ENCODE measurements around the gene USP14. TPM values are rescaled to one million over a fixed set of nuclear protein-coding genes. Genes with fewer than 3 reads are reported as not detected.

The USP14 gene
- polyA plus RNA-seq, 12 donors = 43.3 to 70.9 (median 68.2) TPM; not detected in 1

DNA sequence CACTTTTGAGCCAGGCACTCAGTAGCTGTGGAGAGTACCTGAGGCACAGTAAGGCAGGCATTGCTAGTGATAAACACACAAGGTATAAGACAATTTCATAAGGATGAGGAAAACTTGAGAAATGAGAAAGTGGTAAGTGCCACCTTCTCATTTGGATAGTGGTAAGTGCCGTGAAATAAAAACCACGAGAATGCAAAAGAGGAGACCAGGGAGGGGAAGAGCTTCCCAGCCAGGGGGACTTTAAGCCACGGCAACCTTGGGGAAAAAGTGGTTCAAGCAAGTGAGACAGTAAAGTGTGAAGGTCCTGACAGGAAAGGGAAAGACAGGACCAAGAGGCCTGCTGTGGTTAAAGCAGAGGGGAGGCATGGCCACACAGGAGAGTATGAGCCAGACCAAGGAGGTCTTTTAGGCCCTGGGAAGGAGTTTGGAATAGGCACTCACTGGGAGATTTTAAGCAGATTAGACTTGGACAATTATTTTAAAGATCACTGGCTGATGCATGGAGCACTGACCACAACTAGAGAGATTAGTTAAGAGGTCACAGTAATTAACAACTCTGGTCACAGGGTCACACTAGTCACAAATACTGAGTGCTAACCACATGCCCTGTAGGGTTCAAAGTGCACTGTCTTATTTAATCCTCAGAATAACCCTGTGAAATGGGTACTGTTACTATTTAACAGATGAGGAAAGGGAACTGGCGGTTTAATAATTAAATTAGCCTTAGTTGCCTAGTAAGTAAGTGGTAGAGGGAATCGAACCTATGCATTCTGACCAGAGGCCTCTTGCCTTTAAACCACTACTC is 59.4 kb downstream of the USP14 start:
- DNase-seq = no peak

DNA sequence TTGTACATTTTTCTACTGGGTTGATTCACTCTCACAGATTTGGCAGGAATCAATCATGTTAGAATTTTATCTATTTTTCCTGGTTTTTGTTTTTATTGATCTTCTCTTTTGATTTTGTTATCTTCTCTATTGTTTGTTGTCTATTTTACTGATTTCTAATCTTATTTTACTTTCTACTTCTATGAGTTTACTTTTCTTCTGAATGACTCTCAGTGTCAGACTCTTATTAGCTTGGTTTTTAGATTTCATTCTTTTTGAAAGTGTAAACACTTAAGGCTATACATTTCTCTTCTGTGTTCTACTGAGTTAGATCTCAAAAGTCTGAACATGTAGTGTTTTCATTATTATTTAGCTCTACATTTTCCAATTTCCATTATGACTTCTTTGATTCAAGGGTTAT is 62.4 kb downstream of the USP14 start:
- no peak for DNase-seq

DNA sequence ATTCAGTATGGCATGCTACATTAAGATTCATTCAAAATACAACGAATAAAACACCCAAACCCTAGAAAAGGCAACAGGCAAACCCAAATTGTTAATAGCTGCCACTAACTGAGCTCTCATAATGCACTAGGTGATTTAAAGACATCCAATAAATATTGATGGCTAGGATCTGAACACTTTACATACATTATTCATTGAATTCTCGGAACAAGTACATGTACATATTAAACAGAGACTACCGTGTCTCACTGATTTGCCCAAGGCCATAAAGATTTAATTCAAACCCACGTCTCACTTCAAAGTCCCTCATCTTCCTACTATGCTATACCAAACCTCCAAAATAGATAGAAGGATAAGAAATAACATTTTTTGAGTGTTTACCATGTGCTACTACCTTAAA is 67.4 kb downstream of the USP14 start:
- DNase-seq = no peak

DNA sequence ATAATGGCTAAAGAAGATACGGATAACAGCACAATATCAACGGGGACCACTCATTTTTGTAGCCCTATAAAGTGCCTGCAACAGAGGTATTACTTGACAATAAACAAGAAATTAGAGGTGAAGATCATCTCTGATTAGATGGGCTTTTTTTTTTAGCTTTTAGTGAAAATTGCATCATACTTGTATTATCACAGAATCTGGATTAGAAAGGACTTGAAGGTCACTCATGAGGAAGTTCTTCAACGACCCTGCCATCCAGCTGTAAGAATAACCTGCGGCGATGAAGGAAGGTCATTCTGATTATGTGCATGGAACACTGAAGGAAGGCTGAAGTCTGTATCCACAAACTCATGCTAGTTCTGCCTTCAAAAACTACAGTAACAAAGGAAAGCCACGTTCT is 69.0 kb downstream of the USP14 start:
- no peak for DNase-seq

DNA sequence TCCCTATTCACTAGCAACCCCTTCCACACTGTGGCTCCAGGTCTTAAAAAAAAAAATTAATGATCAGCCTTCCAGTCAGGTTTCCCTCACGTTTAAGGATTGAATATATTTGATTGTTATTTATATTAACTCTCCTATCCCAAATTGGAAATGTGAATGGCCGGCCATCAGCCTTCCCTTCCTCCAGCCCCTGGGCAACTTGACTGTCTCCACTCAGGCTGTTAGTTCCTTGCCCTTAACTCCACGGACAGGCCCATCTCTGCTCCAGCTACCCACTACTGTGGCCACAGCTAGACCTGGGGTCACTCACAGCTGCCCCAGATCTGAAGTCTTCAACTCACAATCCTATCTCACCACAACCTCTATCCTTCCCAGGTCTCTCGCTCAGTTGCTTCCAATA is 69.5 kb downstream of the USP14 start:
- DNase-seq = no peak

DNA sequence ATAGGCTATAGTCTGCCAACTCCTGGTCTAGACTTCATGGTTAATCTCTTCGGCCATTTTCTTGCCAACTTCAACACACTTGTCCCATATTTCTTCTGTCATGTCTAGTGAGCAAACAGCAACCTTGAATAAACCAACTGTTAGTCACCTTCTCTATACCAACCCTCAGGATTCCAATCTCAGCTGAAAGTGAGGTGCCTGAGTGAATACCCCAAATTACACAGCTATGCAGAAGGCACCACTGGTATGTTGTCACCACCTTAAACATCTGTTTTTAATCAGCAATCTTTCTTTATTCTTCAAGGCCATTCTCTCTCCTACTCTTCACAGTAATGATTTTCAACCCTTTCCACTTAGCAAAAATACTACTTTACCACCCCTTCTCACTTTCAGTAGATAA is 70.2 kb downstream of the USP14 start:
- no peak for DNase-seq

DNA sequence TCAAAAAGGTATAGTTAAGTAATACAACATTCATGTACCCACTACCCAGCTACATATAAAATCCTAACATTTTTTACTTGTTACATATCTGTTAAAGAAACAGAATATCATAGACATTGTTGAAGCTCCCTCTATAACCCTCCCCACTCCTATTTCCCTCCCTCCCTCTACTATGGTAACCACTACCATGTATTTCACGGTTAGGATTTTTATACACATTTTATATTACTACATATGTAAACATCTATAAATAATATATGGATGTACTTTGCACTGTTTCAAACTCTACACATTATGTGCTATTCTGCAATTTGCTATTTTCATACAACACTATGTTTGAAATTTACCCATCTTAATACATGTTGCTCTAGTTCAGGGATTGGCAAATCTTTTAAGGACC is 73.2 kb downstream of the USP14 start:
- DNase-seq = no peak

DNA sequence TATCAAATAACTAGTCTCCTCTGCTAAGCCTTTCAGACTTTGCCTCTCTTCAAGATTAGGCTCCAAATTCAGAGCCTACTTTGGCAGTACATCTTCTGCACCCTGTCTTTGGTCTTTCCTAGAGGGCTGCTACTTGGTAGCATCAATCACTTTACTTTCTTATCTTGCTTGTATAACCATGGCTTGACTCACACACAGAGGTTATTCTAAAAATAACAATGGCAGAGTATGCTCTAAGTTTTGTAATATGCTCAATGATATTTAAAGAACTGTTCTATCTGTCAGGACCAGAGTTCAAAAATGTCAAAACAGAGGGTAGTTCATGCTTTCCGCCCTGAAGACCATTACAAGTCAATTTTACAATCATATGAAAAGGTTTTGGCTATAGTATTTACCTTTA is 81.8 kb downstream of the USP14 start:
- DNase-seq = no peak

DNA sequence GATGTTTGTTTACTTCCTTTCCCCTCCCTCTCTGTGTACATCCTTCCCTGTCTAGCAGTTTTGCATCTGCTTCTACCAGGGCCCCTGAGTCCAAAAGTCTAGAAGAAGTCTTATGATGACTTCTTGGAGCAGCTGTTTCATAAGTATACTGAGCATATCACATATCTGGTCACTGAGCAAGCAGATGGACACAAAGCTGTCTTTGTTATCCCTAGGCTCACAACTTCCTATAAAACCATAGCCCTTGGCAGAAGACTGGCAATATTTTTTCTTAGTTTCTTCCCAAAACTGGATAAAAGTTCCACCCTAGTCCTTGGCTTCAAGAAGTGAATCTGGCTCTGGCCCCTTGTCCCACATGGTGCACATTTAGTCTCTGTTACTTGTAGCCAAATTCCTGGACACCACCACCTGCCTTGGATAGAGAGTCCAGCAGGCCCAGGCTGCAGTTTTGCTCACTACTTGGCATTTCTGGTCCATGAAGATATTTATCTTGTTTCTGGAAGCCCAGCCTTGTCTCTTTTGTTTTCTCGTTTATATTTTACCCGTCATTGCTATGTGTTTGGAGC is 87.0 kb downstream of the USP14 start:
- no peak for DNase-seq

DNA sequence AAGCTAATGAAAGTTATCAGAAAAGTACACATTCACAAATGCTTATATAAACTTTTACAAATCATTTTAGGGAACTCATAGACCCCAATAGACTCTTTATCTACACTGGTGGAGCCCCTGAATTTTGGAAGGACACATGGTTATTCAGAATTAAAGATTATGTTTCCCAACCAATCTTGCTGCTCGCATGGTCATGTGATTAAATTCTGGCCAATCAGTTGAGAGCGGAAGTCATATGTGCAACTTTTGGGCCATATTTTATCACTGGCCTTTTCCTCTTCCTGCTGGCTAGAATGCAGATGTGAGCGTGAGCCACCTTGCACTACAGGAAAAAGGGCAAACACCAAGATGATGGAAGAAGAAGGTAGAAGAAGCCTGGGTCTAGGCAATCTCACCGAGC is 89.7 kb downstream of the USP14 start:
- no peak for DNase-seq

DNA sequence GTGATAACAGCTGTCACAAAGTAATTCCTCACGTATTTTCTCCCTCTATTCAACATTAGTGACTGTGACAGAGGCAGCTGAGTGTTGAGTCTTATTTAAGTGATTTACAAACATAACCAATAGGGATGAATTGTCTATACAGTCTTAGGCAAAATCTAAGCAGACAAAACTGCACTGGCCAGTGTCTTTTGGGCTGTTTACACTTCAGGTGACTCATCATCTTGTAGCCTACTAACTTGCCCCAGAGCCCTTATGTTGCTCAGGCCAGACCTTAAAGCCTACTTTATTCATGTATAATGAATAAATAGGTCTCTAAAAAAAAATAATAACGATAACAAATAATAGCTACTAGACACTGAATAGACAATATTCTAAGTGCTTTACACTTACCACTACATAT is 92.3 kb downstream of the USP14 start:
- no peak for DNase-seq

DNA sequence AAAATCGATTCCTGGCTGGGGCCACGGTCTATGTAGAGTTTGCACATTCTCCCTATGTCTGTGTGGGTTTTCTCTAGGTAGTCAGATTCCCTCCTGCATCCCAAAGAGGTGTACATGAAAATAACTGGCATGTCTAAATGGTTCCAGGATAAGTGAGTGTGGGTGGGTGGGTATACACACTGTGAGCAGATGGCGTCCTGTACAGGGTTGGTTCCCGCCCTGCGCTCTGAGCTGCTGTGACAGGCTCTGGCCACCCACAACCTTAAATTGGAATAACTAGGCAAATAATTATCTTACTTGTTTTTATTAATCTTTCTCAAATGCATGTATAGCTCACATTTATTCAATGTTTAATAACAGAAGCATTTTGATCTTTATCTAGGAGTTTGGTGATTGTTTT is 93.2 kb downstream of the USP14 start:
- no peak for DNase-seq

DNA sequence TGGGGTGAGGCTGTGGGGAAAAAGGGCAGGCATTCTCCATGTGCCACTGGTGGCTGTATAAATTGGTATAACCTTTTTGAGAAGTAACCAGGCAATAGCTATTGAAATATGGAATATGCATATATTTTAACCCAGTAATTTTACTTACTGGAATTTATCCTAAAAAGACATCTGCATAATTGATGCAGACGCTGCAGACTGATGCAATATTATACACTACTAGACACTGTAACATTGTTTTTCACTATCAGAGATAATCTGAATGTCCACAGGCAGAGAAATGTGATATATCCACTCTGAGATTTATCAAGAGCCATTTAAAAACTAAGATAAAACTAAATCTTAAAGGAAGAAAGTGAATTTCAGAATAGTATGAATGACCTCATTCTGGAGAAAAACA is 94.8 kb downstream of the USP14 start:
- DNase-seq = no peak

DNA sequence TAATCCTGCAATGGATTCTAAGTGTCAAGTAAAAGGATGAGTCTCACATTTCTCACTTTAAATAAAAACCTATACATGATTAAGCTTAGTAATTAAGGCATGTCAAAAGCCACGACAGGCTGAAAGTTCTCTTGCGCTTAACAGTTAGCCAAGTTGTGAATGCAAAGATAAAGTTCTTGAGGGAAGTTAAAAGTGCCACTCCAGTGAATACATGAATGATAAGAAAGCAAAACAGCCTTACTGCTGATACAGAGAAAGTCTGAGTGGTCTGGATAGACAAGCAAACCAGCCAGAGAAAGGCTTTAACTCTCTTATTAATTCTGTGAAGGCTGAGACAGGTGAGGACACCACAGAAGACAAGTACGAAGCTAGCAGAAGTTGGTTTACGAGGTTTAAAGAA is 96.8 kb downstream of the USP14 start:
- no peak for DNase-seq

DNA sequence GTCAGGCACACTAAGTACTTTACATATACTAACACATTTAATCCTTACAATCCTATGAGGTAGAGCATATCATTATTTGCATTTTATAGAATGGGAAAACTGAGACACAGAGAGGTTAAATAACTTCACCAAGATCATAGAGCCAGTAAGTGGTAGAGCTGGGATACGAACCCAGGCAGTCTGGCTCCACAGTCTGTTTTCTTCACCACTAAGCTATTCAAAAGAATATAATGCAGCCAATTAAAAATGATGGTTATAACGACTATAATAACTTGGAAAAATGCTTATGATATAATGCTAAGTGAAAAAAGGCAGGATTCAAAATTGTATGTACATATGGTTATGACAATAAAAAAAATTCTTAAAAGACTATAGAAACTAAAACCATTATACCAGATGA is 102.2 kb downstream of the USP14 start:
- no peak for DNase-seq

DNA sequence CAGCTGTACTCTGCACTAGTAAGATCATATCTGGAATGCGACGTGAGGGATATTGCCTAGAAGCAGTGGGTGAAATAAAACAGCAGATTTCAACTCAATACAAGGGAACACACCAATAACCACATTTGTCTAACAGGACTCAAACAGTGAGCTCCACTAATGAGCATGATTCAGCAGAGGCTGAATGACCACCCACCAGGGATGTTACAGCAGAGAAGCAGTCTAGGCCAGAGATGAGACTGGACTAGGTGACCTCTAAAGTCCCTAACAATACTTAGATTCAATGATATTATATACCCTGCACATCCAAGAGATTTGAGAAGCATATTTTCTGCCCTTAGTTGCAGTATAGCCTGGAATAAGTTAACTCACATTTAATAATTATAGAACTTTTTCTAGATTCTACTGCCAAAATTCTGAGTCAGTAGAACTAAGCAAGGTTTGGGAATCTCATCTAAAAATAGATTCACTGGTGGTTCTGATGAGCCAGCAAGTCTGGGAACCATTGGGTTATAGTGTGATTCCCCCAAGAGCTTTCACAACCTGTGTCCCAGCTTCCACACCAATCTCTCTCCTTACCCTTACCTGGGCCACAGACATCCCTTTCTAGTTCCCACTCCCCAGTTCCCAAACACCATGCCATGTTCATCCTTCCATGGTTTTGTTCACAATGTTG is 103.2 kb downstream of the USP14 start:
- DNase-seq = no peak

Other genes starting within 250 kb of the USP14 start
- under 1 TPM in 2 of 12 donors, not detected in 10; 0.16 to 0.44 TPM for gene TUBB8B, start 108.9 kb upstream of the USP14 start, polyA plus RNA-seq (ENCODE audit: insufficient read length in 12 of 12)
- 10 to 100 TPM in 11 of 12 donors, not detected in 1; 29.2 to 77.4 (median 50.3) TPM for gene THOC1, start 109.5 kb downstream of the USP14 start, polyA plus RNA-seq (ENCODE audit: insufficient read length in 12 of 12)

Measured in muscle of arm (tissue), 12 donors.